Measurements from ENCODE around the gene RASGRF1.

The RASGRF1 gene

GRCh38 chr15:78913012-78913411 is 177.6 kb downstream of the RASGRF1 start:
- TF ChIP-seq CTCF (conservative IDR thresholded peaks at IDR 0.05; ENCODE audit: control insufficient read depth, insufficient read depth, low read depth, low read length) = no peak
- DNase-seq (ENCODE audit: low read depth) = no peak
- H3K4me3 ChIP-seq (ENCODE audit: control insufficient read depth, low read depth, low read length) = no peak overlapping the region

- no peak for DNase-seq (ENCODE audit: low read depth)
- no peak for TF ChIP-seq CTCF (conservative IDR thresholded peaks at IDR 0.05; ENCODE audit: control insufficient read depth, insufficient read depth, low read depth, low read length)
- no peak overlapping the region for H3K4me3 ChIP-seq (ENCODE audit: control insufficient read depth, low read depth, low read length)
Measured at GRCh38 chr15:78912316-78912715, 178.3 kb downstream of the RASGRF1 start.

GRCh38 chr15:78910271-78910670 is 180.3 kb downstream of the RASGRF1 start:
- no peak overlapping the region for H3K4me3 ChIP-seq (ENCODE audit: control insufficient read depth, low read depth, low read length)
- no peak for TF ChIP-seq CTCF (conservative IDR thresholded peaks at IDR 0.05; ENCODE audit: control insufficient read depth, insufficient read depth, low read depth, low read length)
- no peak for DNase-seq (ENCODE audit: low read depth)

Measured in fibroblast of mammary gland (primary cell).